ENCODE results near the gene GPR52.

GRCh38 chr1:174491606-174492005 lies 43.8 kb downstream of the GPR52 start:
- TF ChIP-seq TBP (CRISPR knock-in tag; IDR thresholded peaks at IDR 0.05) (no peak), ZNF704 (CRISPR knock-in tag; IDR thresholded peaks at IDR 0.05; ENCODE audit: borderline replicate concordance) (no peak)
